Mesendoderm (in vitro differentiated cells): ENCODE results near the gene CDCA7.

Source experiments
- DNase-seq: peaks from one replicate; pipeline ENCODE4 v3.0.0; 2013
- H2AK5ac ChIP-seq: 2 replicates; pipeline ENCODE4 v1.6.1; 2013; ENCODE audit warnings: low read length, inconsistent platforms
- H2BK120ac ChIP-seq: 2 replicates; pipeline ENCODE4 v1.6.1; 2013; ENCODE audit warnings: low read depth, mild to moderate bottlenecking, low read length, moderate library complexity, mixed read lengths
- H2BK15ac ChIP-seq: replicated peaks from 2 replicates; pipeline ENCODE4 v1.6.1; 2013; ENCODE audit warnings: low read depth, mild to moderate bottlenecking, moderate library complexity
- H2BK5ac ChIP-seq: 2 replicates; pipeline ENCODE4 v1.6.1; 2013; ENCODE audit warnings: low read length, inconsistent platforms
- H3K18ac ChIP-seq: 2 replicates; pipeline ENCODE4 v1.6.1; 2013; ENCODE audit warnings: mild to moderate bottlenecking, low read length, mixed read lengths
- H3K23ac ChIP-seq: one replicate; pipeline ENCODE4 v1.6.1; 2013; ENCODE audit warnings: low read length
- H3K27ac ChIP-seq: 2 replicates; pipeline ENCODE4 v1.5.1; 2013; ENCODE audit warnings: low read depth, mild to moderate bottlenecking, inconsistent platforms, low read length, moderate library complexity
- H3K27me3 ChIP-seq: 2 replicates; pipeline ENCODE4 v1.6.1; 2013; ENCODE audit warnings: low read length, control low read depth, mild to moderate bottlenecking, inconsistent platforms; ENCODE audit not compliant: insufficient read depth, poor library complexity
- H3K36me3 ChIP-seq: 2 replicates; pipeline ENCODE4 v1.6.1; 2013; ENCODE audit warnings: low read length, inconsistent platforms; ENCODE audit not compliant: control insufficient read depth, insufficient read depth
- H3K4ac ChIP-seq: one replicate; pipeline ENCODE4 v1.6.1; 2013; ENCODE audit warnings: low read depth, mild to moderate bottlenecking, low read length, moderate library complexity
- H3K4me1 ChIP-seq: 2 replicates; pipeline ENCODE4 v1.6.1; 2013; ENCODE audit warnings: low read depth, low read length, inconsistent platforms; ENCODE audit not compliant: control insufficient read depth
- H3K4me2 ChIP-seq: 2 replicates; pipeline ENCODE4 v1.6.1; 2013; ENCODE audit warnings: low read length
- H3K4me3 ChIP-seq: 2 replicates; pipeline ENCODE4 v1.5.1; 2013; ENCODE audit warnings: mild to moderate bottlenecking, low read length
- H3K56ac ChIP-seq: one replicate; pipeline ENCODE4 v1.6.1; 2013; ENCODE audit warnings: low read length
- H3K79me1 ChIP-seq: 2 replicates; pipeline ENCODE4 v1.6.1; 2013; ENCODE audit warnings: low read length, inconsistent platforms
- H3K79me2 ChIP-seq: 2 replicates; pipeline ENCODE4 v1.6.1; 2013; ENCODE audit warnings: mild to moderate bottlenecking, low read length; ENCODE audit not compliant: control insufficient read depth, insufficient read depth
- H3K9ac ChIP-seq: 2 replicates; pipeline ENCODE4 v1.6.1; 2013; ENCODE audit warnings: low read length, inconsistent platforms
- H4K5ac ChIP-seq: one replicate; pipeline ENCODE4 v1.6.1; 2013; ENCODE audit warnings: low read length
- H4K8ac ChIP-seq: one replicate; pipeline ENCODE4 v1.6.1; 2013; ENCODE audit warnings: low read depth, mild to moderate bottlenecking, control low read depth, low read length, moderate library complexity
- WGBS: extraction: QIAGEN DNeasy Blood & Tissue Kit; methylation state at CpG from one replicate; pipeline ENCODE4 v1.1.7; 2013; ENCODE audit warnings: low lambda C conversion rate, missing lambda C conversion rate; ENCODE audit not compliant: insufficient coverage; ENCODE audit errors: extremely low coverage; 5-methylcytosine and 5-hydroxymethylcytosine counted together

Gene CDCA7

DNA sequence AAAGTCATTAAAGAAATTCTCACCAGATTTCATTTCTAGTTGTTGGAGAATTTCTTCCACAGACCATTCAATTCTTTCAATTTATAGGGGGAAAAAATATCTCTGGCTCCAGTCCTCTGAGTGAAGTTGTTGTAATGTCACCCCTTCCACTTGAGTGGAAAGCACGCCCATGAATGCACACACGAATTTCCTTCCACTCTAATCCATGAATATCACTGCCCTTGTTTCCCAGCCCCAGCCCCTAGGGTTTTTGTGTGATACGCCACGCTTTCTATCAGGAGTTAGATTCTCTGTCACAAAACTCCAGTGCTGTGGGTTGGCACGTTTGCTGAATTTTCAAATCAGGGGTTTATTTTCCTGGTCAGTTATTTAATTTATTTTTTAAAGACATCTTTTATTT, 38.1 kb downstream of the CDCA7 start:
- Histone ChIP-seq H2BK15ac (no peak overlapping the region), H2AK5ac (no peak overlapping the region), H3K4me3 (no peak overlapping the region), H2BK5ac (no peak overlapping the region), H3K4me1 (peaks cover 14% of the 10 kb centered on the region), H3K79me1 (no peaks in the 10 kb centered on the region), H3K27ac (no peak overlapping the region), H3K4ac (no peak overlapping the region), H3K4me2 (no peak overlapping the region), H3K56ac (no peak overlapping the region), H4K5ac (no peak overlapping the region), H4K8ac (no peak overlapping the region), H3K79me2 (no peaks in the 10 kb centered on the region), H3K27me3 (no peaks in the 10 kb centered on the region), H3K9ac (no peak overlapping the region), H3K36me3 (no peaks in the 10 kb centered on the region), H2BK120ac (no peak overlapping the region), H3K23ac (no peak overlapping the region), H3K18ac (no peak overlapping the region)
- WGBS = no CpG with 5 or more reads among the region's 5 CpGs
- DNase-seq = no peak

DNA sequence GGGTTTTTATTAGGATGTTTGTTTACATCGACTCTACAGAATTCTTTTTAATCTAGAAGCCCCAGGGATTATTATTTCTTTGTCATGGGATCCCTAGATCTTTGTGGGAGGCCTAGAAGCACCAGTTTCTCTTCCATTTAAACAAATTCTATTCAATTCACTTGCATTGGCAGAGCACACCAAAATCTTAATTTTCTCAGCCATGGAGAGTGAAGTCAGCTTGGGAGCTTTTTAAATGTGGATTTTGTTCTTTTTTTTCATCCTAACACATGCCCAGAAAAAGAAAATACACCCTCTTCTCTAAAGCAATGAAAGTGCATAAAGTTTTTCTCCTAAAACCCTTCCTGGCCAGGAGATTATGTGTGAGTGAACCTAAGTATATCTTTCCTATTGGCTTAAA, 38.5 kb downstream of the CDCA7 start:
- H4K8ac ChIP-seq = no peak overlapping the region
- H3K23ac ChIP-seq = no peak overlapping the region
- H3K4ac ChIP-seq = no peak overlapping the region
- H3K79me1 ChIP-seq = no peaks in the 10 kb centered on the region
- no peak overlapping the region for H2AK5ac ChIP-seq
- no peak overlapping the region for H3K4me2 ChIP-seq
- H2BK15ac ChIP-seq = no peak overlapping the region
- no peaks in the 10 kb centered on the region for H3K27me3 ChIP-seq
- no peak overlapping the region for H3K4me3 ChIP-seq
- no peak overlapping the region for H2BK5ac ChIP-seq
- H3K4me1 ChIP-seq = peaks cover 14% of the 10 kb centered on the region
- H3K9ac ChIP-seq = no peak overlapping the region
- no peak overlapping the region for H3K18ac ChIP-seq
- H3K27ac ChIP-seq = no peak overlapping the region
- no peak for DNase-seq
- no peak overlapping the region for H4K5ac ChIP-seq
- no peaks in the 10 kb centered on the region for H3K36me3 ChIP-seq
- no CpG with 5 or more reads among the region's 1 CpG for WGBS
- no peak overlapping the region for H3K56ac ChIP-seq
- no peaks in the 10 kb centered on the region for H3K79me2 ChIP-seq
- H2BK120ac ChIP-seq = no peak overlapping the region

DNA sequence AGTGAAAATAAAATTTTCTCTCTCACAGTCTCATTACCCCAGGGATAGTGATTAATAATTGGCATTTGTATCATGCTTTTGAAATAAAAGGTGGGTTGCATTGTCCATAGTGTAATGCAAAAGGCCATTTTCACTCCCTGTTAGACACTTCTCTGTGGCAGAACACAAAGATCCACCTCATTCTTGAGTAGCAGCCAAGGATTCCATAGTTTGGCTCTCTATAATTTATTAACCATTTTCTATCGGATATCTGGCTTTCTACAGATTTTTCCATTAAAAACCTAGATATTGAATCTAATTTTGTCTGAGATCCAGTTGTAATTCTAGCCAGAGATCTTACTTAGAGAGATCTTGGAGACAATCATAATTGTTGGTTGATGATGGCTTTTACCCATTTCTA, 39.0 kb downstream of the CDCA7 start:
- H3K27ac ChIP-seq = no peak overlapping the region
- no peaks in the 10 kb centered on the region for H3K79me1 ChIP-seq
- no peak overlapping the region for H3K56ac ChIP-seq
- no CpG with 5 or more reads among the region's 1 CpG for WGBS
- H4K5ac ChIP-seq = no peak overlapping the region
- no peak overlapping the region for H3K4me3 ChIP-seq
- DNase-seq = no peak
- peak overlapping the region; percentile 35 for H3K23ac ChIP-seq
- no peak overlapping the region for H4K8ac ChIP-seq
- H2BK120ac ChIP-seq = no peak overlapping the region
- H3K4ac ChIP-seq = no peak overlapping the region
- peak overlapping the region; percentile 64 for H3K18ac ChIP-seq
- no peaks in the 10 kb centered on the region for H3K79me2 ChIP-seq
- no peaks in the 10 kb centered on the region for H3K27me3 ChIP-seq
- no peak overlapping the region for H2AK5ac ChIP-seq
- no peak overlapping the region for H3K4me2 ChIP-seq
- no peaks in the 10 kb centered on the region for H3K36me3 ChIP-seq
- H3K9ac ChIP-seq = no peak overlapping the region
- no peak overlapping the region for H2BK15ac ChIP-seq
- no peak overlapping the region for H2BK5ac ChIP-seq
- peaks cover 14% of the 10 kb centered on the region for H3K4me1 ChIP-seq

DNA sequence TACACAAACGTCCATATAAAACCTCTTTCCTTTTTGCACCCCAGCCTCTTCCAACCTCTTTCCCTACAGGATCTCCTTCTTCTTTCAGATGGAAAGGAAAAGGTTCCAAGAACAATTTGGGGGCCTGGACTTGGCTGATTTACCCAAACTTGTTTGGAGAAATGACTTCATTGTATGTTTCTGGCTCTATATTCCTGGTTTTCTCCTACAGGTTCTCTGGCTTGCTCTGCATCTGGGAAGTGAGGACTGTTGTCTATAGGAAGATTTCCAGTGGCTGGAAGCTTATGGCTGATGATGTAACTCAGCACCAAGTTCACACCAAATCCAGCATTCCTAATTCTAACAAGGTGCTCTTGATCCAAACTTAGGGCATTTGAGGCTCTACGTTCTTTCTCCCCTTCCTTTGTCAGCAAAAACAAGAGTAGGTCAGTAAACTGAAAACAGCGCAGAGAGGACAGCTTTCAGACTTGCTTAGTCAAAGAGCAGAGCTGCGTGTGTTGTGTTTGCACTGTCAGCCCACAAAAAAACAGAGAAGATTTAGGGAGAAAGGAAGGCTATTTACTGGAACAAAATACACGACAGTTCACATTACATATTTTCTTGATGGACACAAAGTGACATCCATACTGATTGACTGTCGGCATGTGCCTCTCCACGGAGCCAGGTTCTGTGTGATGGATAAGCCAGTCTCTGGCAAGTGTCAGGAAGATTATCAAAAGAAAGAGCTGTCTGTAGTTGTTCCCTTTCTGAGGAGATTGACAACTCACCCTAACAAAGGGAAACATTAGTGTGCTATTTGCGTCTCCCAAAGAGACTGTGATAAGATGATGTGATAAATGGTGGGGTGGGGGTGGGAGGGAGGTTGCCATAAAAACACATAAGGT, 39.7 kb downstream of the CDCA7 start:
- Histone ChIP-seq H3K36me3 (no peaks in the 10 kb centered on the region), H3K79me2 (no peaks in the 10 kb centered on the region), H3K4me1 (peaks cover 14% of the 10 kb centered on the region), H3K4me3 (no peak overlapping the region), H2BK5ac (peak overlapping the region; percentile 48), H3K23ac (peak overlapping the region; percentile 35), H4K5ac (peak overlapping the region; percentile 50), H4K8ac (no peak overlapping the region), H3K56ac (peak overlapping the region; percentile 62), H3K4me2 (no peak overlapping the region), H3K27ac (no peak overlapping the region), H3K9ac (peak overlapping the region; percentile 8), H3K18ac (peak overlapping the region; percentile 64), H2AK5ac (peak overlapping the region; percentile 79), H3K4ac (no peak overlapping the region), H2BK120ac (no peak overlapping the region), H3K79me1 (no peaks in the 10 kb centered on the region), H2BK15ac (no peak overlapping the region), H3K27me3 (no peaks in the 10 kb centered on the region)
- peak; percentile 49 for DNase-seq
- WGBS = no CpG with 5 or more reads among the region's 8 CpGs

DNA sequence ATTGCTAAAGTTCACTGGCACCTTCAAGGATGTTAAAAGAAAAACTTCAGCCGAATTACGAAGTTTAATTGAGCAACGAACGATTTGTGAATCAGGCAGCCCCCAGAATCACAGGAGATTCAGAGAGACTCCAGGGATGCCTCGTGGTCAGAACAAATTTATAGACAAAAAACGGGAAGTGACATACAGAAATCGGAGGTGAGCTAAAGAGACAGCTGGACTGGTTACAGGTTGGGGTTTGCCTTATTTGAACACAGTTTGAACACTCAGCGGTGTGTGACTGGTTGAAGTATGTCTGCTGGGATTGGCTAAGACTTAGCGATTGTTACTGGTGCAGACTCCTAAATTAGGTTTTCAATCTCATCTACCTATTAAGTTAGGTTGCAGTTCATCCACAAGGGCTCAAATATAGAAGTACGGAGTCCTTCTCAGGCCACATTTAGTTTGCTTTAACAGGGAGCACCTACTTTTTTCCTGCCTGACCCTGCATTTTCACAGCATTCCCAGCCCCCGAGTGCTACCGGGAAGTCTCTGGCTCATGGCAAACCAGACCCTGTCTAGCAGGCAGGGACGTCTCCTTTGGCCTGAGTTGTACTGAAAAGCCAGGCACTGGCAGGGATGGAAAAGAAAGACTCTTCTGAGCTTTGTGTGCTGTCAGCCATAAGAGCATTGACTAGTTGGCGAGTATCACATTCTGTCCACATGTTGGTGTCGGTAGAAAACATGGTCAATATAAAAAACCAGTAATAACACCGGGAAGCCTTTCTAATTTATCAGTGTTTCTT, 41.1 kb downstream of the CDCA7 start:
- Histone ChIP-seq H3K4me3 (no peak overlapping the region), H3K9ac (no peak overlapping the region), H3K27ac (no peak overlapping the region), H3K4me1 (peaks cover 14% of the 10 kb centered on the region), H3K79me2 (no peaks in the 10 kb centered on the region), H4K5ac (no peak overlapping the region), H3K4me2 (no peak overlapping the region), H3K23ac (no peak overlapping the region), H3K4ac (no peak overlapping the region), H4K8ac (no peak overlapping the region), H3K56ac (peak overlapping the region; percentile 50), H2BK120ac (no peak overlapping the region), H2AK5ac (no peak overlapping the region), H2BK15ac (peak overlapping the region; percentile 93), H3K27me3 (no peaks in the 10 kb centered on the region), H3K79me1 (no peaks in the 10 kb centered on the region), H2BK5ac (no peak overlapping the region), H3K36me3 (no peaks in the 10 kb centered on the region), H3K18ac (no peak overlapping the region)
- peak; percentile 22 for DNase-seq
- WGBS = no CpG with 5 or more reads among the region's 16 CpGs
